GM06990 (cell line): ENCODE measurements around the gene EPPIN.

Source experiments
- DNase-seq: peaks from one replicate; pipeline ENCODE4 v3.0.0-alpha.2; 2011; ENCODE audit not compliant: insufficient read length; ENCODE audit errors: extremely low read depth
- H3K27me3 ChIP-seq: replicated peaks from 2 replicates; pipeline ENCODE4 v1.6.0; 2011; ENCODE audit warnings: low read length; ENCODE audit not compliant: control insufficient read depth, insufficient read depth
- H3K36me3 ChIP-seq: 2 replicates; pipeline ENCODE4 v1.5.1; 2011; ENCODE audit warnings: low read length; ENCODE audit not compliant: control insufficient read depth, insufficient read depth
- H3K4me3 ChIP-seq: replicated peaks from 2 replicates; pipeline ENCODE4 v1.5.1; 2011; ENCODE audit warnings: low read depth, mild to moderate bottlenecking, control low read depth, low read length
- TF ChIP-seq, protein P1 (sequence below): IDR thresholded peaks from 2 replicates; pipeline ENCODE4 v1.5.1; 2011; ENCODE audit warnings: low read length, control low read depth, mild to moderate bottlenecking, inconsistent platforms; ENCODE audit not compliant: insufficient read depth, poor library complexity, severe bottlenecking

The EPPIN gene

DNA sequence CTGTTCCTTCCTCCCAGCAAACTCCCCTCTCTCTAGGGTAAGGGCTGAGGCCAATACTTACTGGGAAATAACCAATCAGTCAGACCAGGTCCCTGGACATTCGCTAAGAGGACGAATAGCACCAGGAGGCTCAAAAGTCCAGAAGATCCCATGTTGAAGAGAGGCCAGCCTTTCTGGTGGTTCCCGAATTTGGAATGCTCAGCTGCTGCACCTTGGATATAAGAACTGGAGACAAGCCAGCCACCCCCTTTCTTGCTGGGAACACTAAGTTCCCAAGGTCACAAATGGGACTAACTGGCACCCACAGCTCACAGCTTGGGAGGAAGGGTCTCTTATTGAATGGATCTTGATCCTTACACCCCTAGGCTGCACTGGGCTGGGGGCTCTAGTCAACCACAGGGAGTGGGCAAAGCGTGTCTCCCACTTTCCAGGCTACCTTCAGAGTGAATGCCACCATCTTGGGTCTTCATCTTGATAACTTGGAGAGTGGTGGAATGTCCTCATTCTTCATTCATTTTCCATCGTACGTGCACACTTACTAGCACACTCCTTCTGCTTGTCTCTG is at the start of gene EPPIN:
EPPIN (minus strand) TSS at position 196 of the 565 bp plus-strand sequence; CDS start at position 152, 44 bp downstream.
- H3K27me3 ChIP-seq, result no peaks in the 10 kb centered on the region
- no peaks in the 10 kb centered on the region for H3K36me3 ChIP-seq
- no peak within 1 kb of the TSS for H3K4me3 ChIP-seq
- DNase-seq, result no peak
- TF ChIP-seq, protein P1, sequence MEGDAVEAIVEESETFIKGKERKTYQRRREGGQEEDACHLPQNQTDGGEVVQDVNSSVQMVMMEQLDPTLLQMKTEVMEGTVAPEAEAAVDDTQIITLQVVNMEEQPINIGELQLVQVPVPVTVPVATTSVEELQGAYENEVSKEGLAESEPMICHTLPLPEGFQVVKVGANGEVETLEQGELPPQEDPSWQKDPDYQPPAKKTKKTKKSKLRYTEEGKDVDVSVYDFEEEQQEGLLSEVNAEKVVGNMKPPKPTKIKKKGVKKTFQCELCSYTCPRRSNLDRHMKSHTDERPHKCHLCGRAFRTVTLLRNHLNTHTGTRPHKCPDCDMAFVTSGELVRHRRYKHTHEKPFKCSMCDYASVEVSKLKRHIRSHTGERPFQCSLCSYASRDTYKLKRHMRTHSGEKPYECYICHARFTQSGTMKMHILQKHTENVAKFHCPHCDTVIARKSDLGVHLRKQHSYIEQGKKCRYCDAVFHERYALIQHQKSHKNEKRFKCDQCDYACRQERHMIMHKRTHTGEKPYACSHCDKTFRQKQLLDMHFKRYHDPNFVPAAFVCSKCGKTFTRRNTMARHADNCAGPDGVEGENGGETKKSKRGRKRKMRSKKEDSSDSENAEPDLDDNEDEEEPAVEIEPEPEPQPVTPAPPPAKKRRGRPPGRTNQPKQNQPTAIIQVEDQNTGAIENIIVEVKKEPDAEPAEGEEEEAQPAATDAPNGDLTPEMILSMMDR, result no peak

DNA sequence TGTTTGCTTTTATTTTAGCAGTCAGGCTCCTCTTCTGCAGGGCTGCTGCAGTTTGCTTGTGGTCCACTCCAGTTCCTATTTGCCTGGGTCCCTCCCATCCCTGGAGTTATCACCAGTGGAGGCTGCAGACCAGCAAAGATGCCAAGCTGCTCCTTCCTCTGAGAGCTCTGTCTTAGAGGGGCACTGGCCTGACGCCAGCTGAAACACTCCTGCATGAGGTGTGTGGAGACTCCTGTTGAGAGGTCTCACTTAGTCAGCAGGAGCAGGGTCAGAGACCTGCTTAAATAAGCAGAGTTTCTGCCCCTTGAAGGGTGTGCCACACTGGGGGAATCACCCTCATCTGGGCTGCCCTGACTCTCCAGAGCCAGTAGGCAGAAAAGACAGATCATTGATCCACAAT is 48.0 kb upstream of the EPPIN start:
- DNase-seq, result no peak
- TF ChIP-seq, protein P1, result no peak
- H3K27me3 ChIP-seq, result no peaks in the 10 kb centered on the region

DNA sequence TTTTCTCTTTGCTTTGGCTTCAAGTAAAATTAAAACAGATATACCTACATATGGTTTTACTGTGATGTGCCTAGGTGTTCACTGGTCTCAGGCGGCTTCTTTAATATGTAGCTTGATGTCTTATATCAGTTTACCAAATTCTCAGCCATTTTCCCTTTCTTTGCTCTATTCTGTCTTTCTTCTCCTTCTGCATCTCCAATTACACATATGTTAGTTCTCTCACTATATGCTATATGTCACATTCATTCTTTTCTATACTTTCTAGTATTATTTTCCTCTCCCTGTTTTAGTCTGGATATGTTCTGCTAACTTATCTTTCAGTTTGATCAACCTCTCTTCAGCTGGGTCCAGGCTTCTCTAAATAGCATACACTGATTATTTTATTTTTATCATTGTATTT is 46.3 kb upstream of the EPPIN start:
- H3K4me3 ChIP-seq, result no peak overlapping the region
- H3K27me3 ChIP-seq, result no peaks in the 10 kb centered on the region; the same call in 1 of the 2 replicates
- TF ChIP-seq, protein P1, result no peak
- no peak for DNase-seq
- no peaks in the 10 kb centered on the region for H3K36me3 ChIP-seq

More for the DNA sequence above, 48.0 kb upstream of the EPPIN start:
- H3K36me3 ChIP-seq, result no peaks in the 10 kb centered on the region
- H3K4me3 ChIP-seq, result no peak overlapping the region

DNA sequence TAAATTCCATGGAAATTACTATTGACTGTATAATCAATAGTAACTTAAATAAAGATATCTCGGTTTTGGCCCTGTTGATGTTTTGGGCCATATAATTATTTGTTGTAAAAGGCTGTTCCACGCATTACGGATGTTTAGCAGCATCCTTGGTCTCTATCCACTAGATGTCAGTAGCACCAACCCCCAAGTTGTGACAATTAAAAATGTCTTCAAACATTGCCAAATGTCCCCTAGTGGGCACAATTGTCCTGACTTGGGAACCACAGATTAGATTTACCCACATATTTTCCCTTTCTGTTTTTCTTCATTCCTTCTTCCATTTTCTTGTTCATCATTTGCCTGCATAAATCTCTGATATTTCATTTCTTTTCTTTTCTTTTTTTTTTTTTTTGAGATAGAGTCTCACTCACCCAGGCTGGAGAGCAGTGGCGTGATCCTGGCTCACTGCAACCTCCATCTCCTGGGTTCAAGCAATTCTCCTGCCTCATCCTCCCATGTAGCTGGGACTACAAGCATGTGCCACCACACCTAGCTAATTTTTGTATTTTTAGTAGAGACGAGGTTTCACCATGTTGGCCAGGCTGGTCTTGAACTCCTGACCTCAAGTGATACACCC is 45.5 kb upstream of the EPPIN start:
- TF ChIP-seq, protein P1, result peak; percentile 85
- Histone ChIP-seq H3K36me3 (no peaks in the 10 kb centered on the region), H3K4me3 (no peak overlapping the region), H3K27me3 (no peaks in the 10 kb centered on the region; the same call in 1 of the 2 replicates)
- DNase-seq, result no peak

DNA sequence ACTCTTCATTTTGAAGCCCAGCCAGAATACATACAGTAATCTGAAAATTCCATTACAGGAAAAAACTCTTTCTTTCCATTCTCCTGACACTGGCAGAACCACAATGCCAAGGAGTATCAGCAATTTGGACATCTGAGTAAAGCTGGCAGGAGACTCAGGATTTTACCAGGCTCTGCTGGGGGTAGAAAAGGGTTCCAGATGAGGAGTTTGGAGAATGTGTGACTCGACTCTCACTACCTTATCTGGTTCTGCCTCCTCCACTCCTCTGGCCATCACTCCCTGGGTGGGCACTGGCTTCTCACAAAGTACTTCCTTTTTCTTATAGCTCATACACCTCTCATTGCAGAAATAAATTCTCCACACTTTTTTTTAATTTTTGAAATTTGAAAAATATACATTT is 42.5 kb upstream of the EPPIN start:
- no peak for DNase-seq
- H3K4me3 ChIP-seq, result no peak overlapping the region
- TF ChIP-seq, protein P1, result no peak

More for the DNA sequence above, 42.5 kb upstream of the EPPIN start:
- Histone ChIP-seq H3K36me3 (no peaks in the 10 kb centered on the region), H3K27me3 (no peaks in the 10 kb centered on the region; the same call in 1 of the 2 replicates)
